Muscle of leg (tissue), 11 donors: ENCODE measurements around the gene CHID1. TPM values are rescaled to one million over a fixed set of nuclear protein-coding genes. Genes with fewer than 3 reads are reported as not detected.

Experiments used
- DNase-seq: peaks from one replicate; pipeline ENCODE4 v3.0.0; 2013
- H3K27ac ChIP-seq: one replicate; pipeline ENCODE4 v1.5.1; 2013; ENCODE audit warnings: mild to moderate bottlenecking, low read length, control low read depth
- H3K27me3 ChIP-seq: one replicate; pipeline ENCODE4 v1.6.1; 2013; ENCODE audit warnings: low read length; ENCODE audit not compliant: control insufficient read depth, insufficient read depth
- H3K36me3 ChIP-seq: one replicate; pipeline ENCODE4 v1.6.1; 2013; ENCODE audit warnings: low read length; ENCODE audit not compliant: control insufficient read depth, insufficient read depth
- H3K4me1 ChIP-seq: one replicate; pipeline ENCODE4 v1.6.1; 2013; ENCODE audit warnings: low read length; ENCODE audit not compliant: control insufficient read depth, insufficient read depth
- H3K4me3 ChIP-seq: one replicate; pipeline ENCODE4 v1.5.1; 2013; ENCODE audit warnings: low read length, control low read depth
- H3K9me3 ChIP-seq: replicated peaks from 2 replicates; pipeline ENCODE4 v1.6.1; 2013; ENCODE audit warnings: low read depth, low read length; ENCODE audit not compliant: control insufficient read depth
- WGBS: methylation state at CpG from one replicate; pipeline ENCODE4 v1.1.5; 2013; ENCODE audit warnings: missing lambda C conversion rate; ENCODE audit not compliant: insufficient coverage; 5-methylcytosine and 5-hydroxymethylcytosine counted together
- polyA plus RNA-seq, 8 donors: library from polyadenylated mRNA; unstranded; fragments of 120-200 nt; gene quantifications; one replicate each; pipeline versions ENCODE4 v1.2.1 to v1.2.3, GENCODE V29; 2013; ENCODE audit warnings: inconsistent platforms in 1 of 8, low replicate concordance in 1 of 8; ENCODE audit not compliant: insufficient read length in 8 of 8, insufficient read depth in 1 of 8
- total RNA-seq: library from RNA; stranded (reverse); fragments of 120-200 nt; gene quantifications from one replicate; pipeline ENCODE4 v1.2.4, GENCODE V29; 2013

The CHID1 gene
- total and polyA plus RNA-seq, 9 donors, result 30.5 to 77.4 (median 65.4) TPM

DNA sequence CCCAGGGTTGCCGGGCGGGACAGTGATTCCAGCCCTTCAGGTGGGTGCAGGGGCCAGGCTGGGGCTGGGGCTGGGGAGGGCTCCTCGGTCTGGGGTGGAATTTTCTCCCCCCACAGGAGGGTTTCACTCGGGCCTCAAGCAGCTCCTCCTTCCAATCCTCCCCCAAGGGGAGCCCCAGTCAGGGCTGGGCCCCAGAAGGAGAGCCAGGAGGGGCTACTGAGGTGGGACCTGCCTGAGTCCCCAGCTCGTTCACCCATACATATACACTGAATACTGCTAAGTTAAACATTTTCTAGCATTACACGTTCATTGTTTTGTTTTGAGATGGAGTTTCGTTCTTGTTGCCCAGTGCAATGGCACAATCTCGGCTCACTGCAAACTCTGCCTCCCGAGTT lies 84.4 kb downstream of the CHID1 start:
- WGBS, result 89% methylated on average over 3 of the region's 9 CpGs

DNA sequence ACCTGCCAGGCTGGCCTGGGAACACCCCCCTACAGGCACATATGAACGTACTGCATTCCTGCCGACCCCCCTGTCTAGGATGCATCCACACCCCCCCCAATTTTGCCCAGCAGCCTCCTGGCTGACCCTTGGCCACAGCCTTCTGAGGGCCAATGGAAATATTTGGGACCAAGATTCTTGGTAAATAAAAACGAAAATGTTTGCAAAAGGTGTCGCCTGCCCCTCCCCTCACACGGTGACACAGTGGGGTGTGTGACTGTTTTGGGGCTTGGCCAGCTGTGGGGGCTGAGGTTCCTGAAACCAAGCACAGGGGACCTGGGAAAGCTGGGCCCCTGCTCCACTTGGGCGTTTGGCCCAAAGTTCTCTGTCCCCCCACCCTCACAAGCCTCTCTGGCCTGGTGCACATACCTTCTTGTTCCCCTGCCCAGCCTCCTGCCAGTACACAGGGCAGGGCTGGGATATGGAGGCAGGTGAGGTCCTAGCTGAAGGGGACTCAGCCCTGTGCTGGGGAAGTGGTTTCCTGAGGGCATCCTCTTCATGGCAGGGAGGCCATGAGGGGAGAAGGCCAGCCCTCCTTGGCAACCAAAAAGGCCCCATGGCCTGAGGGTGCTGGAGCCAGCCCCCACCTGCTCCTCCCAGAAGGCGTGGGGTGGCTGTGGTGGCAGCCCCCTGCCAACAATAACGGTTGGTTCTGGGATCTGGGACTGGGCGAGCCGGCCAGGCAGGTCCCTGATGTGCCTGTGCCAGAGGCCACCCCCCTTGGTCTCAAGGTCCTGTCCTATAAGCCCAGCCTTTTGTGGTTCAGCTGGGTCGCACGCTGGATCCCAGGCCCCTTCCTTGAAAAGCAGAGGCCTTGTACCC lies 85.0 kb downstream of the CHID1 start:
- Histone ChIP-seq H3K9me3 (no peaks in the 10 kb centered on the region), H3K36me3 (peaks cover 23% of the 10 kb centered on the region), H3K4me1 (peaks cover 87% of the 10 kb centered on the region), H3K27ac (peak overlapping the region; percentile 7), H3K27me3 (peaks cover 37% of the 10 kb centered on the region), H3K4me3 (no peak overlapping the region)
- 77% methylated on average over 9 of the region's 12 CpGs for WGBS
- no peak for DNase-seq

More for the DNA sequence above, 84.4 kb downstream of the CHID1 start:
- no peak overlapping the region for H3K4me3 ChIP-seq
- H3K27ac ChIP-seq, result no peak overlapping the region
- H3K36me3 ChIP-seq, result peaks cover 23% of the 10 kb centered on the region
- no peak for DNase-seq
- H3K27me3 ChIP-seq, result peaks cover 44% of the 10 kb centered on the region
- H3K9me3 ChIP-seq, result no peaks in the 10 kb centered on the region
- H3K4me1 ChIP-seq, result peaks cover 87% of the 10 kb centered on the region

DNA sequence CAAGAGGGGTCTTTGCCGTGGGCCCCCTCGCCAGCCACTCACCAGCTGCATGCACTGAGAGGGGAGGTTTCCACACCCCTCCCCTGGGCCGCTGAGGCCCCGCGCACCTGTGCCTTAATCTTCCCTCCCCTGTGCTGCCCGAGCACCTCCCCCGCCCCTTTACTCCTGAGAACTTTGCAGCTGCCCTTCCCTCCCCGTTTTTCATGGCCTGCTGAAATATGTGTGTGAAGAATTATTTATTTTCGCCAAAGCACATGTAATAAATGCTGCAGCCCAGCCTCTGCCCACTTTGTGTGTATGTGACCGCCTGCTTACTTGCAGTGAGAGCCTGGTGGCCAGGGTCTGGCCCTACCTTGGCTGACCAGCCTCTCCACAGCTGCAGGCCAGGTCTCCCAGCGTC lies 85.7 kb downstream of the CHID1 start:
- Histone ChIP-seq H3K4me1 (peaks cover 87% of the 10 kb centered on the region), H3K4me3 (no peak overlapping the region), H3K9me3 (no peaks in the 10 kb centered on the region), H3K36me3 (peaks cover 23% of the 10 kb centered on the region), H3K27ac (peak overlapping the region; percentile 71), H3K27me3 (peaks cover 31% of the 10 kb centered on the region)
- DNase-seq, result no peak
- 83% methylated on average over 3 of the region's 11 CpGs for WGBS

DNA sequence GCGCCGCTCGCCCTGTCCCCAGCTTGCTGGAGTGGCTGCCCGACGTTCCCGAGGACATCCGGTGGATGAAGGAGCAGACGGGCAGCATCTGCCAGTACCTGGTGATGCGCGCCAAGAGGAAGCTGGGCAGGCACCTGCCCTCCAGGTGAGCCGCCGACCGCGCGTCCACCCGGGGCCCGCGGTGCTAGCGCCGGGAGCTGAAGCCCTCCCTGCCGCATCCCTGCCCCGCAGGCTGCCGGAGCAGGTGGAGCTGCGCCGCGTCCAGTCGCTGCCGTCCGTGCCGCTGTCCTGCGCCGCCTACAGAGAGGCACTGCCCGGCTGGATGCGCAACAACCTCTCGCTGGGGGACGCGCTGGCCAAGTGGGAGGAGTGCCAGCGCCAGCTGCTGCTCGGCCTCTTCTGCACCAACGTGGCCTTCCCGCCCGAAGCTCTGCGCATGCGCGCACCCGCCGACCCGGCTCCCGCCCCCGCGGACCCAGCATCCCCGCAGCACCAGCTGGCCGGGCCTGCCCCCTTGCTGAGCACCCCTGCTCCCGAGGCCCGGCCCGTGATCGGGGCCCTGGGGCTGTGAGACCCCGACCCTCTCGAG lies 86.2 kb downstream of the CHID1 start:
- Histone ChIP-seq H3K4me1 (peaks cover 81% of the 10 kb centered on the region), H3K27me3 (peaks cover 25% of the 10 kb centered on the region), H3K27ac (peak overlapping the region; percentile 71), H3K36me3 (peaks cover 23% of the 10 kb centered on the region), H3K4me3 (no peak overlapping the region), H3K9me3 (no peaks in the 10 kb centered on the region)
- 50% methylated on average over 58 of the region's 59 CpGs for WGBS
- DNase-seq, result peak; percentile 83

DNA sequence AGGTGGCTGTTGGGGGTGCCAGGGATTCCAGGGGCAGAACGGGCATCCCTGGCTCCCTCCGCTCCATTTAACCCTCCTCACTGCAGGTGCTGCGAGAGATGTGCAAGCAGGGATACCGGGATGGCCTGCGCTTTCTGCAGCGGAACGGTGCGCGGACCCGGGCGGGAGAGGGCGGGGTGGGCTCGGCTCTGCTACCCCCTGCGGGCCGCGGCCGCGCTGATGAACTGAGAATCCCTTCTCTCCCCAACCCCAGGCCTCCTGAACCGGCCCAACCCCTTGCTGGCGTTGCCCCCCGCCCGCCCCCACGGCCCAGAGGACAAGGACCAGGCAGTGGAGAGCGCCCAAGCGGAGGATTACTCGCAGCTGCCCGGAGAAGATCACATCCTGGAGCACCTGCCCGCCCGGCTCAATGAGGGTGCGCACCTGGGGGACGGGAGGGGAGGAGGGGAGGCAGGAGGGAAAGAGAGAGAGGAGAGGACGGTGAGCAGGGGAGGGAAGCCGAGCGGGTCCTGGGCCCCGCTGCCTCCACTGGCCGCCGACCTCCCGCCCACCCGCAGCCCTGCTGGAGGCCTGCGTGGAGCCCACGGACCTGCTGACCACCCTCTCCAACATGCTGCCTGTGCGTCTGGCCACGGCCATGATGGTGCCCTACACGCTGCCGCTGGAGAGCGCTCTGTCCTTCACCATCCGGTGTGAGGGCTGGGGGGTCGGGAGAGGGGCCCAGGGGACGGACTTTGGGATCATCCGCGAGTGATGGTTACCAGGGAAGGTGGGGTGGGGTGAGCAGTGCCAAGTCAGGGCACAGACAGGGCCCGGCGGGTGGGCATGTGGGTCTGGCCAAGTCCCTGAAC lies 86.9 kb downstream of the CHID1 start:
- H3K36me3 ChIP-seq, result peaks cover 23% of the 10 kb centered on the region
- no peak overlapping the region for H3K4me3 ChIP-seq
- H3K27ac ChIP-seq, result no peak overlapping the region
- no peak for DNase-seq
- H3K4me1 ChIP-seq, result peaks cover 79% of the 10 kb centered on the region
- 81% methylated on average over 35 of the region's 53 CpGs for WGBS
- H3K27me3 ChIP-seq, result peaks cover 19% of the 10 kb centered on the region
- no peaks in the 10 kb centered on the region for H3K9me3 ChIP-seq

DNA sequence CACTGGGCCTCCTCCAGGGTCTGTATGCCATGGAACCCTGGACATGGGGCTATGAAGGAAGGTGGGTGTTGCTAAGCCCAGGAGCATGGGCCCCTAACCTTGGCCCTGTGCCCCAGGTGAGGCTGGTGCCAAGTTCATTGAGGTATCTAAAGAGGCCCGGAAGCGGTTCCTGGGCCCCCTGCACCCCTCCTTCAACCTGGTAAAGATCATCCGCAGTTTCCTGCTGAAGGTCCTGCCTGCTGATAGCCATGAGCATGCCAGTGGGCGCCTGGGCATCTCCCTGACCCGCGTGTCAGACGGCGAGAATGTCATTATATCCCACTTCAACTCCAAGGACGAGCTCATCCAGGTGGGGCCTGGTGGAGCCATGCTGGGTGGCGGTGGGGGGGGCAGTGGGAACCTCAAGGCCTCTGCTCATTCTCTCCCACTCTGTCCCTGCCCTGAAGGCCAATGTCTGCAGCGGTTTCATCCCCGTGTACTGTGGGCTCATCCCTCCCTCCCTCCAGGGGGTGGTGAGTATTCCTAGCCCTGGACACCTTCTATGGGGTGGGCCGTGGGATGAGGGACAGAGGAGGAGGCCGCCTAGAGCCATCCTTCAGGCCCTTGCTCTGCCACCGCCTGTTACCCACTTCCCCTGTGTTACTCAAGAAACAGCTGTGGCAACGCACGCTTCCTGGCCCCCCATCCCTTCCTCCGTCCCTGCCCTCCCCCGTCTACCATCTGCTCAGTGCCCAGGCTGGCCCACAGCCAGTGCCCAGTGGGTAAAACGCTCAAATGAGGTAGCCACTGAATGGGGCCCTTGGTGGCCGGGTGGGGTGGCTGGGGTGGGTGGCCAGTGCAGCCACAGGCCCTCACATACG lies 88.9 kb downstream of the CHID1 start:
- DNase-seq, result peak; percentile 55
- H3K27me3 ChIP-seq, result peaks cover 11% of the 10 kb centered on the region
- peaks cover 23% of the 10 kb centered on the region for H3K36me3 ChIP-seq
- no peak overlapping the region for H3K4me3 ChIP-seq
- H3K4me1 ChIP-seq, result peaks cover 64% of the 10 kb centered on the region
- WGBS, result 85% methylated on average over 8 of the region's 22 CpGs
- H3K27ac ChIP-seq, result no peak overlapping the region
- no peaks in the 10 kb centered on the region for H3K9me3 ChIP-seq

DNA sequence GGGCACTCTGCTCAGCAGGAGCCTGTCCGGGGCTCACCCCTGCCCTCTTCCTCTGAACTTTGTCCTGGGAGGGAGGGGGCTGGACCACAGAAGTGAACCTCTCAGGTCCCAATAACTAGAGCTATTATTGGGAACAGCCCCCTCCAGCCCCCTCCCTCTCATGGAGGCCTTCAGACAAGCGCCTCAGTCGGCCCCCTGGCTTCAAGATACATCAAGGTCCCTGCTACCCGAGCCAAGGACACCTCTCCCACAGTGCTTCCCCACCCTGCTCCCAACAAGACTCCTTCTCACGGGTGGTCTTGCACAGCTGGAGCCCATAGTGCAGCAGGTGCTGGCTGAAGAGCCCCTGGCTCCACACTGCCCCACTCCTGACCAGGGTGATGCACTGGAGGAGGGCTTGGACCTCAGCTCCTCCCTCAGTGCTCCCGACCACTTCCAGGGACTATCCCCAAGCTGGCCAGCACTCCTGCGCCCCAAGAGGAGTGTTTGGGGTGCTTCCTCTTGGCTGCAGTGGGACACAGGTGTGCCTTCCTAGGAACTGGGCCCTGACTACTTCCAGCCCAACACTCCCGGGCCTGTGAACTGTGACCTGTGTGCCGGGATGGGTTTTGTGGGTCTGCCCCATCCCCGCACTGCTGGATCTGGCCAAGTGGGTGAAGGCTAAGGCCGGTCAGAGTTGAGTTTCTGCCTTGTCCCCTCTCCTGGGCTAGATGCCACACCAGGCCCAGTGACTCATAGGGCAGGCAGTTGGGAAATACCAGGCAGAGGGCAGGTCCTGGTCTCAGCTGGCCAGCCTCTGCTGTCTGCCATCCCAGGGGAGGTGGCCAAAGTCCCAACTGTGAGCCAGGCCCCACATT lies 89.7 kb downstream of the CHID1 start:
- 55% methylated on average over 9 of the region's 11 CpGs for WGBS
- H3K27ac ChIP-seq, result peak overlapping the region; percentile 38
- H3K36me3 ChIP-seq, result peaks cover 23% of the 10 kb centered on the region
- H3K9me3 ChIP-seq, result no peaks in the 10 kb centered on the region
- DNase-seq, result peak; percentile 64
- H3K27me3 ChIP-seq, result peaks cover 6% of the 10 kb centered on the region
- peak overlapping the region; percentile 73 for H3K4me3 ChIP-seq
- peaks cover 55% of the 10 kb centered on the region for H3K4me1 ChIP-seq

DNA sequence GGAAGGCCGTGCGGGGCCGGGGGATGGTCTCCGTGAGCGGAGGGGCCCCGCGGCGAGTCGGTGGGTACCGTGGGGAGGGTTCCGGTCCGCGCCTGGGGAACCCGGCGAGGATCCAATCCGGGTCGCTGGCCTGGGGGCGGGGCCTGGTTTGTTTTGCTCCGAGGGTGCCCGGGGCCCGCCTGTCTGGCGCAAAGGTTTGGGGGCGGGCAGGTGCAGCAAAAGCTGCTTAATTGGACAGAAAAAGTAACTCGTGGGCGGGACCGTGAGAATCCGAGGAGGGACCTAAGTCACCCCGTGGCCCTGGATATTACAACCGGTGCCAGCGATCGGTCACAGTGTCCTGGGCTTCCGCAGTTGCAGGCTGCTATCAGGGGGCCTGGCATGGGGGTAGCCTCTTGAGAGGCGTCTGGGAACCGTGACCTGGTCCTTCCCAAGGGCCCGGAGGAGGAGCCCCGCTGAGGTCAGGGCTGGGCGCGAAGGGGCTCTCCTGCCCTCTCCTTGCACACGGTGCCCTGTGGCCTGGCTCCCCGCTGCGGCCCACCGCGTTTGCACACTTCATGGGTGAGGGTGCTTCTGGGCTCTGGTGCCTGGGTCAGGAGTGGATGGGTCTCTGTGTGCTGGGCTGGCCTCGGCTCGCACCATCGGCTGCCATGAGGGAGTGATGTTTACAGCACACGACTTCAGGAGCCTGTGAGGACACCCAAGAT lies 90.5 kb downstream of the CHID1 start:
- DNase-seq, result peak; percentile 80
- H3K9me3 ChIP-seq, result no peaks in the 10 kb centered on the region
- H3K36me3 ChIP-seq, result peaks cover 27% of the 10 kb centered on the region
- H3K27ac ChIP-seq, result peak overlapping the region; percentile 42
- 4% methylated on average over 46 of the region's 47 CpGs for WGBS
- H3K4me3 ChIP-seq, result peak overlapping the region; percentile 73
- H3K27me3 ChIP-seq, result no peaks in the 10 kb centered on the region
- H3K4me1 ChIP-seq, result peaks cover 48% of the 10 kb centered on the region
